BE2C (cell line): ENCODE results near the gene SEH1L.
A peak's percentile ranks its signal among the peaks of the same experiment; 100 is the strongest.

Experiments used
- DNase-seq: peaks from one replicate; pipeline ENCODE4 v3.0.0-alpha.2; 2020
- H3K27me3 ChIP-seq: fragments of 250-450 bp; sonication (Bioruptor Pico); 2 replicates; pipeline ENCODE4 v1.5.1; 2020; ENCODE audit warnings: mild to moderate bottlenecking
- H3K36me3 ChIP-seq: fragments of 250-450 bp; sonication (Bioruptor Pico); 2 replicates; pipeline ENCODE4 v1.5.1; 2020; ENCODE audit warnings: mild to moderate bottlenecking
- H3K4me1 ChIP-seq: fragments of 250-450 bp; sonication (Bioruptor Pico); 2 replicates; pipeline ENCODE4 v1.5.1; 2020
- H3K4me3 ChIP-seq: 2 replicates; pipeline ENCODE4 v1.5.1; 2011; ENCODE audit warnings: low read depth, low read length
- H3K9me3 ChIP-seq: fragments of 250-450 bp; sonication (Bioruptor Pico); 2 replicates; pipeline ENCODE4 v1.5.1; 2020
- TF ChIP-seq, protein P1 (sequence below): IDR thresholded peaks from 2 replicates; pipeline ENCODE4 v1.5.1; 2012; ENCODE audit warnings: mild to moderate bottlenecking, low read depth, low read length

SEH1L gene

DNA sequence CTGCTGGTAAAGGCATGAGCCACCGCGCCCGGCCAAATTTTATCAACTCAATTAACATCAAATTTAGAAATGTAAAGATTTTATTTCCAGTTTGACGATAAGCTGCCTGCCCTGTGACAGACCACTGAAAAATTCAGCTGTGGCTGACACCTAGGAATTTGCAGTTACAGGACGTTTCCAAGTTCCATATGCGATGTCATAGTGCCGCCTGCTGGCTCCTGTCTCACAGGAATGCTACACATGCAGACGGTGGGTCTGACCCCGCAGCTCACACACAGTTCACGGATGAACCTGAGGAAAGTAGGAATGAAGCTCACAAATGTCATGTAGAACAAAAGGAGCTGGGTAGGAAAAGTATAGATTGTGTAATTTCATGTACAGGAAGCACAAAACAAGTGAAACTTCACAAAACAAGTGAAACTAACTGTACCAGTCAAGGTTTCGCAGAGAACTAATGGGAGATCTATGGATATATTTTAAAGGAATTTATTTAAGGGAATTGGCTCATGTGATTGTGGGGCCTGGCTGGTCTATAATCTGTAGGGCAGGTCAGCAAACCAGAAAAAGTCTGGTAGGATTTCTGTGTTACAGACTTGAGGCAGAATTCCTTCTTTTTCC is 13.2 kb upstream of the SEH1L start:
- peak; percentile 75 for DNase-seq
- TF ChIP-seq, protein P1, sequence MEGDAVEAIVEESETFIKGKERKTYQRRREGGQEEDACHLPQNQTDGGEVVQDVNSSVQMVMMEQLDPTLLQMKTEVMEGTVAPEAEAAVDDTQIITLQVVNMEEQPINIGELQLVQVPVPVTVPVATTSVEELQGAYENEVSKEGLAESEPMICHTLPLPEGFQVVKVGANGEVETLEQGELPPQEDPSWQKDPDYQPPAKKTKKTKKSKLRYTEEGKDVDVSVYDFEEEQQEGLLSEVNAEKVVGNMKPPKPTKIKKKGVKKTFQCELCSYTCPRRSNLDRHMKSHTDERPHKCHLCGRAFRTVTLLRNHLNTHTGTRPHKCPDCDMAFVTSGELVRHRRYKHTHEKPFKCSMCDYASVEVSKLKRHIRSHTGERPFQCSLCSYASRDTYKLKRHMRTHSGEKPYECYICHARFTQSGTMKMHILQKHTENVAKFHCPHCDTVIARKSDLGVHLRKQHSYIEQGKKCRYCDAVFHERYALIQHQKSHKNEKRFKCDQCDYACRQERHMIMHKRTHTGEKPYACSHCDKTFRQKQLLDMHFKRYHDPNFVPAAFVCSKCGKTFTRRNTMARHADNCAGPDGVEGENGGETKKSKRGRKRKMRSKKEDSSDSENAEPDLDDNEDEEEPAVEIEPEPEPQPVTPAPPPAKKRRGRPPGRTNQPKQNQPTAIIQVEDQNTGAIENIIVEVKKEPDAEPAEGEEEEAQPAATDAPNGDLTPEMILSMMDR: peak; percentile 86
- H3K4me1 ChIP-seq: no peaks in the 10 kb centered on the region

DNA sequence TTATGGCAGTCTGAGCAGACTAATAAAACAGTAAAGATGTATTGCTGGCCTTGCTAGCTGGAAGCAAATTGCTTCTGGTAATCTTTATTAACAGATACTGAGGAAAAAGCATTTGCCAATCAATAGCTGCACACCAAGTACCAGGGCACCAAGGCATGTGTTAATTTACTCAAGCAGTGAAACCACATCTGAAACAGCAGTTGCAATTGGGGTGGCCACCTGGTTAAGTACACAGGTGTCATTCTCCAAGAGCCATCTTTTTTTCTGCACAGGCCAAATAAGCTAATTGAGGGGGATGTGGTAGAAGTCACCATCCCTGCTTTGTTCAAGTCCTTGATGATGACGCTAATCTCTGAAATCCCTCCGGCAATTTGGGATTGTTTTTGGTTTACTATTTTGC is 8.6 kb upstream of the SEH1L start:
- no peak for DNase-seq
- no peaks in the 10 kb centered on the region for H3K27me3 ChIP-seq

More for the DNA sequence above, 13.2 kb upstream of the SEH1L start:
- no peaks in the 10 kb centered on the region for H3K36me3 ChIP-seq
- H3K4me3 ChIP-seq: no peak overlapping the region
- no peaks in the 10 kb centered on the region for H3K9me3 ChIP-seq
- H3K27me3 ChIP-seq: no peaks in the 10 kb centered on the region

DNA sequence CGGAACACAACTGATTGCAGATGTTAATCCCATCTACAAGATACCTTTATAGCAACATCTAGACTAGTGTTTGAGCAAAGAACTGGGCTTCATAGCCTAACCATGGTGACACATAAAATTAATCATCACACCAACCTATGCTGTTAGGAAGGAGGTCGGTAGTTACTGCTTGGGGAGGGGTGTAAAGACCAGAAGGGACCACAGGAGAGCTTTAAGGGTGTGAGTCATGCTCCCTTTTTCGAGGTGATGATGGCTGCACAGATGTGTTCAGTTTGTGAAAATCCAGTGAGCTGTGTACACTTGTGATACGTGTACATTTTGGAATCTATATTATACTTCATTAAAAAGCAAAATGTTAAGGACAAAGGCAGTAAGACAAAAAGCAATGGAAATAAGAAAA is 4.6 kb upstream of the SEH1L start:
- H3K9me3 ChIP-seq: no peaks in the 10 kb centered on the region
- TF ChIP-seq, protein P1: no peak
- H3K36me3 ChIP-seq: no peaks in the 10 kb centered on the region
- H3K27me3 ChIP-seq: no peaks in the 10 kb centered on the region
- no peak overlapping the region for H3K4me3 ChIP-seq
- no peaks in the 10 kb centered on the region for H3K4me1 ChIP-seq
- no peak for DNase-seq

More for the DNA sequence above, 8.6 kb upstream of the SEH1L start:
- TF ChIP-seq, protein P1: no peak
- Histone ChIP-seq H3K36me3 (no peaks in the 10 kb centered on the region), H3K4me3 (no peak overlapping the region), H3K4me1 (no peaks in the 10 kb centered on the region), H3K9me3 (no peaks in the 10 kb centered on the region)

DNA sequence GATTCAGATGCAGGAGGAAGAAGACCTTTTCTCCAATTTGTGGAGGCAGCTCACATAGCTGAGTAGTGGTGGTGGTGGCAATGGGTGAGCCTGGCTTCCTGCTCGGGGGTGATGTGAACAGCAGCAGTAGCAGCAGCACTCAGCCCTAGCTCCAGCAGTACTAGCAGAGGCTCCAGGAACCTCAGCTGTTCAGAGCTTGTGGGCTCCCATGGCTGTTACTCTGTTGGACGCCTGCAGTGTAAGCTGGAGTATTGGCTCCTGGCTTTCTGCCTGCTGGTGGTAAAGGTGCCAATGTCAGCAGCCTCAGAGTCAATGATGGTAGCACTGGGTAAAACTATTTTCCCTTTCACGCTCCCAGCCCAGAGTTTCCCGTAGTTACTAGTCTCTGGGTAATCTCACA is 3.1 kb upstream of the SEH1L start:
- no peak overlapping the region for H3K4me3 ChIP-seq
- no peaks in the 10 kb centered on the region for H3K4me1 ChIP-seq
- DNase-seq: no peak
- H3K36me3 ChIP-seq: no peaks in the 10 kb centered on the region
- TF ChIP-seq, protein P1: no peak
- H3K27me3 ChIP-seq: no peaks in the 10 kb centered on the region
- no peaks in the 10 kb centered on the region for H3K9me3 ChIP-seq

DNA sequence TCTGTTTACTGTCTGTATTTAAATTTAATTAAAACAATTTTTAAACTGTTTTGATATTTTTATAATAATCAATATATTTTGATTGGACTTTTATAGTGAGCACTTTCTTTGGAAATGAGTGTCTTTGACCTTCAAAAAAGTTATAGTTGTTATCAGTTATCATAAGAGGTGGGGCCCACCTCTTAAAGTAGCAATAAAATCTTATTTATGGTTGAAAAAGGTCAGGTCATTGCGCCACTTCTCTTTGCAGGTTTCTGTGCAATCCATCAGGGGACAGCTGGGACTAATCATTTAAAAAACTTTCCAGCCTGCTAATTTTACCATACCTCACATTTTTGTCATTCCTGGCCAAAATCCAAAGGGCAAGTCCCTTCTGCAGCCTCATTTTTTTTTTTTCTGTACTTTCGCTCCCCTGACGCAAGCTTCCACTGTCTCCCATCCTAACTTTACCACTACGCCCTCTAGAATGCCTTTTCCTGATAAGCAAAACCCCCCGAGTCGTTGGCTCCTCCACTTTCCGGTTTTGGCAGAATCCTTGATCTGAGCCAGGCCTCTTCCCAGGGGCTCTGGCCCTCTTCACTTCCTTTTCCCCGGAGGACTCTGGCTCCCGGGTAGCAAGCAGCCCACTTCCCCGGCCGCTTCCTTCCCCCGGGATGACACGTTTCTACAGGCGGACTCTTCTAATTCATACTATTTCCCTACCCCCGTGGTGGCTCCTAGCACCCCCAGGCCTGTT is 1.1 kb upstream of the SEH1L start:
- H3K9me3 ChIP-seq: no peaks in the 10 kb centered on the region
- no peaks in the 10 kb centered on the region for H3K27me3 ChIP-seq
- peak; percentile 48 for DNase-seq
- no peaks in the 10 kb centered on the region for H3K36me3 ChIP-seq
- peak overlapping the region; percentile 70 for H3K4me3 ChIP-seq
- TF ChIP-seq, protein P1: no peak
- H3K4me1 ChIP-seq: no peaks in the 10 kb centered on the region

DNA sequence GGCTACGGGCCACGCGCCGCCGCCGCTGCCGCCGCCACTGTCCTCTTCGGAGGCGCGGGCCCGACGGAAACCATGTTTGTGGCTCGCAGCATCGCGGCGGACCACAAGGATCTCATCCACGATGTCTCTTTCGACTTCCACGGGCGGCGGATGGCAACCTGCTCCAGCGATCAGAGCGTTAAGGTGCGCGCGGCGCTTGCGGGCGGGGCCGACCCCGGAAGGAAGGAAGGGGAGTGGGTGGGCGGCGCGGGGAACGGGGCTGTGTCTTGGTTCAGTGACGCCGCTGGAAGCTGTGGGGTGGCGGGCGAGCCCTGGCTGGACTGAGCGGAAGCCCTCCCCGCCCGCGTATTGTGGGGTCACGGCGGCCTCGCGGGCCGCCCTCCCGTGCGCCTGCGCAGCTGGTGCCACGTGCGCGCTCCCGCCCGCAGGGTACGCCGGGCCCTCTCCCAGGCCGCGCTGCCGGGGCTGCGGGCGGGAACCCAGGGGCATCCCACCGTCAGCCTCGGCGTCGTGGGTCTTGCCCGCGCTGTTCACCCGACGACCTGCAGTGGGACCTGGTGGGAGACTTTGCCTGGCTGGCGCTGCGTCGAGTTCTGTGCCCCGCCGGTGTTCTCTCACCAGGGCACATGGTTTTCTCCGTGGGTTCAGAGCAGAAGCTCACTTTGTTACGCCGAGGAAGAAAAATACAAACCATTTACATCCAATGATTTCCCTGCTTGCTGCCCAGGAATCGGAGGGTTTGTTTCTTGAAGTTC is 416 bp downstream of the SEH1L start:
- Histone ChIP-seq H3K4me1 (no peaks in the 10 kb centered on the region), H3K27me3 (no peaks in the 10 kb centered on the region), H3K4me3 (peak overlapping the region; percentile 49), H3K9me3 (no peaks in the 10 kb centered on the region), H3K36me3 (no peaks in the 10 kb centered on the region; the same call in 1 of the 2 replicates)
- DNase-seq: peak; percentile 90
- TF ChIP-seq, protein P1: no peak
